ENCODE results near the gene FNDC3B. TPM values are rescaled to one million over a fixed set of nuclear protein-coding genes. Genes with fewer than 3 reads are reported as not detected.

The FNDC3B gene
- total and polyA plus RNA-seq, 4 donors: 23.3 to 74.2 (median 32.9) TPM

GRCh38 chr3:172266103-172266502 lies 226.7 kb downstream of the FNDC3B start (continued):
- TF ChIP-seq MAX (IDR thresholded peaks at IDR 0.05) (no peak), NR2F2 (IDR thresholded peaks at IDR 0.05) (no peak), TAF1 (conservative IDR thresholded peaks at IDR 0.05) (no peak)

GRCh38 chr3:172268425-172268824 lies 229.0 kb downstream of the FNDC3B start:
- WGBS: 91% methylated on average over 3 of the region's 3 CpGs
- no peak overlapping the region for H3K9ac ChIP-seq (ENCODE audit: low read depth in 1 of 2, low read length in 2 of 2)
- DNase-seq (ENCODE audit: low spot score): no peak
- no peaks in the 10 kb centered on the region for H3K27me3 ChIP-seq (ENCODE audit: control insufficient read depth in 4 of 4, insufficient read depth in 4 of 4, low read length in 3 of 4)
- no peak overlapping the region for H3K4me3 ChIP-seq (ENCODE audit: low read depth in 1 of 3, low read length in 3 of 3)
- H3K27ac ChIP-seq (ENCODE audit: low read depth in 1 of 2, low read length in 2 of 2): no peak overlapping the region
- peaks cover 0 to 2% (median 0%) of the 10 kb centered on the region in 4 donors for H3K4me1 ChIP-seq (ENCODE audit: control insufficient read depth in 4 of 4, insufficient read depth in 4 of 4, low read length in 3 of 4)
- no peaks in the 10 kb centered on the region for H3K9me3 ChIP-seq (ENCODE audit: control insufficient read depth in 4 of 4, low read length in 3 of 4)
- TF ChIP-seq ZBTB33 (IDR thresholded peaks at IDR 0.05): no peak
- peaks cover 6 to 30% (median 11%) of the 10 kb centered on the region in 4 donors for H3K36me3 ChIP-seq (ENCODE audit: control insufficient read depth in 4 of 4, insufficient read depth in 3 of 4, low read depth in 1 of 4, low read length in 3 of 4)

GRCh38 chr3:172268868-172269267 lies 229.5 kb downstream of the FNDC3B start:
- no peak for DNase-seq (ENCODE audit: low spot score)
- peaks cover 6 to 27% (median 11%) of the 10 kb centered on the region in 4 donors for H3K36me3 ChIP-seq (ENCODE audit: control insufficient read depth in 4 of 4, insufficient read depth in 3 of 4, low read depth in 1 of 4, low read length in 3 of 4)
- H3K9me3 ChIP-seq (ENCODE audit: control insufficient read depth in 4 of 4, low read length in 3 of 4): no peaks in the 10 kb centered on the region
- H3K27me3 ChIP-seq (ENCODE audit: control insufficient read depth in 4 of 4, insufficient read depth in 4 of 4, low read length in 3 of 4): no peaks in the 10 kb centered on the region
- H3K4me1 ChIP-seq (ENCODE audit: control insufficient read depth in 4 of 4, insufficient read depth in 4 of 4, low read length in 3 of 4): no peaks in the 10 kb centered on the region
- WGBS: 82% methylated on average over 2 of the region's 2 CpGs
- no peak overlapping the region for H3K4me3 ChIP-seq (ENCODE audit: low read depth in 1 of 3, low read length in 3 of 3)
- H3K27ac ChIP-seq (ENCODE audit: low read depth in 1 of 2, low read length in 2 of 2): no peak overlapping the region
- TF ChIP-seq SP1 (IDR thresholded peaks at IDR 0.05) (no peak), REST (IDR thresholded peaks at IDR 0.05) (no peak), JUND (IDR thresholded peaks at IDR 0.05) (no peak), GABPA (IDR thresholded peaks at IDR 0.05 in 1 of 2, conservative IDR thresholded peaks at IDR 0.05 in 1 of 2) (no peak), NR2F2 (IDR thresholded peaks at IDR 0.05) (no peak), CTCF (IDR thresholded peaks at IDR 0.05; ENCODE audit: low read depth, low read length, missing input control) (no peak), ZBTB33 (IDR thresholded peaks at IDR 0.05) (no peak), HNF4A (conservative IDR thresholded peaks at IDR 0.05) (no peak), EGR1 (IDR thresholded peaks at IDR 0.05; ENCODE audit: low read depth in 2 of 2) (no peak), ATF3 (IDR thresholded peaks at IDR 0.05) (no peak), RXRA (IDR thresholded peaks at IDR 0.05) (no peak), FOXA1 (IDR thresholded peaks at IDR 0.05) (no peak), MAX (IDR thresholded peaks at IDR 0.05) (no peak)
- H3K9ac ChIP-seq (ENCODE audit: low read depth in 1 of 2, low read length in 2 of 2): no peak overlapping the region

All from liver (tissue), 9 donors.